ENCODE measurements around the gene GDPD4. TPM values are rescaled to one million over a fixed set of nuclear protein-coding genes. Genes with fewer than 3 reads are reported as not detected.

The GDPD4 gene
- total RNA-seq, 1 experiment from 2014 or later = not detected

GRCh38 chr11:77187776-77188632 is 113.5 kb downstream of the GDPD4 start:
- peak; percentile 79 for TF ChIP-seq CTCF (IDR thresholded peaks at IDR 0.05; ENCODE audit: unreplicated experiment)
- CTCF ChIA-PET = interaction anchor here (0.5 to 6.3 kb wide), 38 partner anchors 9 to 810 kb away, joined by 3 to 60 read pairs (median 4); partner anchors contain the start of gene MYO7A
- H3K27ac Mint-ChIP-seq (ENCODE audit: low read depth, unreplicated experiment) = no peak overlapping the region
- H3K36me3 Mint-ChIP-seq (ENCODE audit: insufficient read depth, unreplicated experiment) = no peaks in the 10 kb centered on the region
- POLR2A ChIA-PET = interaction anchor here (0.6 to 0.8 kb wide), 2 partner anchors 32 to 412 kb away, joined by 3 read pairs; no protein-coding TSS in a partner anchor
- H3K27me3 Mint-ChIP-seq (ENCODE audit: insufficient read depth, unreplicated experiment) = peaks cover 12% of the 10 kb centered on the region
- no peak overlapping the region for H3K4me3 Mint-ChIP-seq (ENCODE audit: unreplicated experiment)
- intact Hi-C loops (cut with micrococcal nuclease) = loop anchor here (1.0 to 5.0 kb wide), 3 partner anchors 61 to 456 kb away; no protein-coding TSS in a partner anchor
- no peaks in the 10 kb centered on the region for H3K9me3 Mint-ChIP-seq (ENCODE audit: unreplicated experiment)
- DNase-seq (ENCODE audit: unreplicated experiment) = peak; percentile 83
- no TSS peak for BruUV-seq (replicated peaks)
- H3K4me1 Mint-ChIP-seq (ENCODE audit: insufficient read depth, unreplicated experiment) = no peaks in the 10 kb centered on the region

GRCh38 chr11:77187111-77187750 is 114.3 kb downstream of the GDPD4 start:
- no peak overlapping the region for H3K27ac Mint-ChIP-seq (ENCODE audit: low read depth, unreplicated experiment)
- ChIA-PET POLR2A (no interaction called here), CTCF (interaction anchor here (0.5 to 6.3 kb wide), 28 partner anchors 8 to 810 kb away, joined by 3 to 60 read pairs (median 4); partner anchors contain the start of gene MYO7A)
- intact Hi-C loops (cut with micrococcal nuclease) = loop anchor here (5.0 kb wide), 1 partner anchor 455 kb away; no protein-coding TSS in a partner anchor
- no peaks in the 10 kb centered on the region for H3K36me3 Mint-ChIP-seq (ENCODE audit: insufficient read depth, unreplicated experiment)
- no peak overlapping the region for H3K4me3 Mint-ChIP-seq (ENCODE audit: unreplicated experiment)
- no TSS peak for BruUV-seq (replicated peaks)
- H3K4me1 Mint-ChIP-seq (ENCODE audit: insufficient read depth, unreplicated experiment) = no peaks in the 10 kb centered on the region
- DNase-seq (ENCODE audit: unreplicated experiment) = no peak
- H3K9me3 Mint-ChIP-seq (ENCODE audit: unreplicated experiment) = no peaks in the 10 kb centered on the region
- TF ChIP-seq CTCF (IDR thresholded peaks at IDR 0.05; ENCODE audit: unreplicated experiment) = no peak
- H3K27me3 Mint-ChIP-seq (ENCODE audit: insufficient read depth, unreplicated experiment) = peaks cover 18% of the 10 kb centered on the region

GRCh38 chr11:77186302-77186701 is 115.2 kb downstream of the GDPD4 start:
- H3K27me3 Mint-ChIP-seq (ENCODE audit: insufficient read depth, unreplicated experiment) = peaks cover 18% of the 10 kb centered on the region
- DNase-seq (ENCODE audit: unreplicated experiment) = no peak
- no peak overlapping the region for H3K27ac Mint-ChIP-seq (ENCODE audit: low read depth, unreplicated experiment)
- ChIA-PET POLR2A (no interaction called here), CTCF (interaction anchor here (0.6 to 4.6 kb wide), 9 partner anchors 58 to 433 kb away, joined by 3 to 34 read pairs (median 3); partner anchors contain the start of gene MYO7A)
- no peak overlapping the region for H3K4me3 Mint-ChIP-seq (ENCODE audit: unreplicated experiment)
- intact Hi-C loops (cut with micrococcal nuclease) = loop anchor here (5.0 kb wide), 1 partner anchor 454 kb away; no protein-coding TSS in a partner anchor
- H3K9me3 Mint-ChIP-seq (ENCODE audit: unreplicated experiment) = no peaks in the 10 kb centered on the region
- no peaks in the 10 kb centered on the region for H3K36me3 Mint-ChIP-seq (ENCODE audit: insufficient read depth, unreplicated experiment)
- no TSS peak for BruUV-seq (replicated peaks)
- H3K4me1 Mint-ChIP-seq (ENCODE audit: insufficient read depth, unreplicated experiment) = no peaks in the 10 kb centered on the region
- no peak for TF ChIP-seq CTCF (IDR thresholded peaks at IDR 0.05; ENCODE audit: unreplicated experiment)
